HG03432 (cell line): ENCODE results near the gene KRTAP22-2.

Experiments
- ATAC-seq: cut with Tn5 transposase; IDR thresholded peaks from one replicate; pipeline ENCODE4 v1.9.1; 2021; ENCODE audit warnings: mild to moderate bottlenecking, moderate library complexity; ENCODE audit not compliant: unreplicated experiment

The KRTAP22-2 gene

GRCh38 chr21:30590297-30590696, at the start of gene KRTAP22-2:
Gene KRTAP22-2 (minus strand): TSS chr21:30590397.
- no peak for ATAC-seq

- no peak for ATAC-seq
Measured at GRCh38 chr21:30638686-30639085, 48.5 kb upstream of the KRTAP22-2 start.

- no peak for ATAC-seq
Measured at GRCh38 chr21:30634906-30635305, 44.7 kb upstream of the KRTAP22-2 start, which contains the start of gene KRTAP20-2. Gene KRTAP20-2 (plus strand): TSS chr21:30635206. CDS start chr21:30635264, 58 bp downstream.

GRCh38 chr21:30629200-30629599, 39.0 kb upstream of the KRTAP22-2 start:
- no peak for ATAC-seq

GRCh38 chr21:30628109-30628508, 37.9 kb upstream of the KRTAP22-2 start:
- ATAC-seq = no peak

- no peak for ATAC-seq
Measured at GRCh38 chr21:30625449-30626165, 35.4 kb upstream of the KRTAP22-2 start.

DNA sequence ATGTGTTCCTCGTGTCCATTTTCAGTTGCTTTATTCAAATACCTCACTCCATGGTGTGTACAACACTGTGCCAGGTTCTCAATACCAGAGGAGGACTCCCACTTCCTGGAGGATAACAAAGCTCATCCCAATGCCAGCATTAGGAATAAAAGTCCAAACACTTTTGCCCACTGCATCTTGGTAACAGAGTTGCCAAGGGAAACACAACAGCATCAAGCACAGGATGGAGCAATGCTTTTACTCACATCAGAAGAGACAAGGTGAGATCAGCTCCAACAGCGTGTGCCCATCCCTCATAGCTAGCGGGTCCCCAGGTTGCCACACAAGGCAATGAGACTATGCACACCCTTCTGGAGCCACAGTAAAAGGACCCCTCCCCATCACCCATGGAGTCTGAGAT, 33.2 kb upstream of the KRTAP22-2 start:
- ATAC-seq = no peak

- ATAC-seq = no peak
Measured at GRCh38 chr21:30620522-30620921, 30.3 kb upstream of the KRTAP22-2 start, which contains the start of gene KRTAP20-4. Gene KRTAP20-4 (plus strand): TSS chr21:30620627.

GRCh38 chr21:30620080-30620479, 29.9 kb upstream of the KRTAP22-2 start:
- no peak for ATAC-seq

GRCh38 chr21:30616125-30616524, 25.9 kb upstream of the KRTAP22-2 start, which contains the start of gene KRTAP20-1:
Gene KRTAP20-1 (plus strand): TSS chr21:30616425. CDS start chr21:30616455, 30 bp downstream.
- no peak for ATAC-seq

DNA sequence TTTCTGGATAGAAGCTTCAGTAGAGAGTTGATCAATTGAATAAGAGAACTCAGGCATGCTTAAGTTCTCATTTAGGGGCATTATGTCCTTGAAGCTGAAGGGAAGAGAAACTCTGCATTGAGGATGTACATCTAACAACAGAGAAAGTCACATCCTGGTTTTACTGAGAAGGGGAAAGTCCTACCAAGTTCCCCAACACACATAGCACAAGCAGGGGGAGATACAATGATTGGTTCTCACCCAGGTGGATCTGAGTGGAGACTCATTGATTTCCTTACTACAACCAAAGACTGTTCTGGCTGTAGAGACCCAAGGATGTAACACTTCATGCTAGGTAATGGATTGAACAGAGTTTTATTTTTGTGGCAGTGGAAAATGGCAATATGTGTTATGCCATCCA, 25.0 kb upstream of the KRTAP22-2 start:
- ATAC-seq = no peak

GRCh38 chr21:30613836-30614235, 23.6 kb upstream of the KRTAP22-2 start, which contains the start of gene KRTAP6-1:
Gene KRTAP6-1 (minus strand): TSS chr21:30613930. CDS start chr21:30613904, 26 bp downstream.
- no peak for ATAC-seq

GRCh38 chr21:30612132-30612531, 21.9 kb upstream of the KRTAP22-2 start:
- no peak for ATAC-seq

DNA sequence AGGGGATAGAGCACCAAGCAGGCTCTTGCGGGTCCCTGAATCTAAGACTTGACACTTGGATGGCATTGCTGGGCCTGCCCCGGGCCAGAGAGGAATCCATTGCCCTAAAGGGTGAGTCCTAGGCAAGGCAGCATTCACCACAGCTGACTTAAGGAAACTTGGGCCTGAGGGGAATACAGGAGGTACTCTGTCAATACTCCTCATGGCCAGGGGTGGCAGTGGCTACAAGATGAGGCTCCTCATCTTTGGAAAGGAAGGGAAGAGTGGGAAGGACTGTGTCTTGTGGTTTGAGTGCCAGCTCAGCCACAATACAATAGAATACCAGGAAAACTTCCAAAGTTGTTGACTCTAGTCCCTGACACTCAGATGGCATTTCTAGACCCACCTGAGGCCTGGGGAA, 15.8 kb upstream of the KRTAP22-2 start:
- no peak for ATAC-seq

- no peak for ATAC-seq
Measured at GRCh38 chr21:30600787-30601186, 10.6 kb upstream of the KRTAP22-2 start, which contains the start of gene KRTAP22-1. Gene KRTAP22-1 (plus strand): TSS chr21:30601087.

DNA sequence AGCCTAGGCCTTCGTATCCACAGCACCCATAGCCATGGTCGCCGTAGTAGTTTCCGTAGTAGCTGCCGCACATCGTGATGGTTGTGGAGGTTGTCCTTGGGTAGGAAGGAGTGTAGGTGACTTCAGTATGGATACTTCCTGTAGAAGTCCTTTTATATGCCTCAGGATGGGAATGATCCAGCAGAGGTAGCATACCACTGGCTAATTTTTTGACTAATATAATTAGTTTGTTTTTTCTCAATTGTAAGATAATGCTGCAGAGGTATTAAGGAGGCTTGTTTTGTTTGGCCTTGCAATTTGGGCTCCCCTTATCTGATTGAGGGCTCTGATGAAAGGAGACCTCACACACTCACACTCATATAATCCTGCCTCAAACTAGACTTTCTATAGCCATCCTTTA, 8.6 kb upstream of the KRTAP22-2 start, which contains the start of gene KRTAP6-2:
Gene KRTAP6-2, minus strand, starts transcription at position 101 of the 400 bp plus-strand sequence. Its CDS starts 28 bp downstream, at position 73.
- no peak for ATAC-seq

DNA sequence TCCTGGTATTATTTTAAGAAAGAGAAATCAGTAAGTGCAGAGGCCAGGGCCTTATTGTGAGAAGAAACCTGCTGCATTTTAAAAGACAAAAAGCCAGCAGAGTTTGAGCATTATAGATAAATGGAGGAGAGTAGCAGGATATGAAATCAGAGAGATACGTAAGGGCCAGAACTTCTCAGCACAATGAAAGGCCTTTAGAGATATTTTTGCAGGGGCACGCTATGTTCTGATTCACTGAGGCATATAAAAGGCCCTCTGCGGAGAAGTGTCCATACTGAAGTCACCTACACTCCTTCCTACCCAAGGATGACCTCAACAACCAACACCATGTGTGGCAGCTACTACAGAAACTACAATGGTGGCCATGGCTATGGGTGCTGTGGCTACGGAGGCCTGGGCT, 1.9 kb upstream of the KRTAP22-2 start, which contains the start of gene KRTAP6-3:
Gene KRTAP6-3, plus strand, starts transcription at position 301 of the 400 bp plus-strand sequence. Its CDS starts 6 bp downstream, at position 307.
- ATAC-seq = no peak

DNA sequence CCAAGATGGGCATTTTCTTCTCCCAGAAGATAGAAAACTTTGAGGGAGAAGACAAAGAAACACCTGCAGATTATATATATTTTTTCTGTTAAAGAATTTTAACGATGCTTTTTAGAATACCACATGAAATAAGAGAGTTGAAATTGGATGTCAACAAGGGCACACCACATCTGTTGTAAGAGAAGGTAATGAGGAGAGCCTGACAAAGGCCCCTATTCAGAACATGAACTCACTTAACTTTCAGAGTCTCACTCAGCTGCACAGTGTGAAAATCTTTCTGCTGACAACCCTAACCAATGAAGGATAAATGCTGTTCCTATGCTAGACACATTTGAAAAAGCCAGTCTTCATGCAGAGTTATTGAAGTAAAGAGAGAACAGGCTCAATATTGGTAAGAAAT, 7.3 kb downstream of the KRTAP22-2 start:
- ATAC-seq = no peak

GRCh38 chr21:30580132-30580531, 10.1 kb downstream of the KRTAP22-2 start:
- ATAC-seq = no peak

DNA sequence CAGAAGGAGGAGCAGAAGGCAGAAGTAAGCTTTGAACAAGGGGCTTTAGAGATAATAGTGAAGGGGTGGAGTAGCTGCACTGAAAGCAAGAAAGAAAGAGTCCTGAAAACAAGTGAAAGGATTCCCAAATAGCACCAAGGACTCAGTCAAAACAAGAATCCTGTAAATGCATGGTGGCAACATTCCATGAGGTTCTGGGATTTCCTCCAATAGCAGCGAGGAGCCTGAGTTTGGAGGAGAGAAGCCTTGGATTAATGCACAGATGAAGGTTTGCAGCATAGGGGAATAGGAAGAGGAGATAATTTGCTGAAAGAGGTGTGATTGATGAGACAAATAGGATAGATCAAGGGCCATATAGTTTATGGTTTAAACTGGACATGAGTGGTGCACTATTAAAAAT, 10.9 kb downstream of the KRTAP22-2 start:
- ATAC-seq = no peak

- ATAC-seq = no peak
Measured at GRCh38 chr21:30577766-30578165, 12.4 kb downstream of the KRTAP22-2 start.

- ATAC-seq = no peak
Measured at GRCh38 chr21:30567617-30568016, 22.6 kb downstream of the KRTAP22-2 start.
